H1 (cell line): Measurements from ENCODE around the gene TAS2R40. TPM values are rescaled to one million over a fixed set of nuclear protein-coding genes. Genes with fewer than 3 reads are reported as not detected.

Source experiments
- CTCF ChIA-PET: fragments of 300-600 bp; sonication (Branson Sonifier 250); formaldehyde crosslinking; loops from one replicate; lab custom pipeline; 2021; ENCODE audit not compliant: partially characterized antibody; lab: Charles Lee
- POLR2A ChIA-PET: fragments of 300-600 bp; sonication (Branson Sonifier 250); formaldehyde crosslinking; loops from one replicate; lab custom pipeline; 2021; ENCODE audit warnings: inconsistent platforms; ENCODE audit not compliant: partially characterized antibody; lab: Charles Lee
- DNase-seq, 2 experiments: peaks; one replicate each; pipeline versions ENCODE4 v3.0.0 to v3.0.0-alpha.2; 2010 to 2022; ENCODE audit warnings: low spot score in 2 of 2, low read depth in 1 of 2, mixed read lengths in 1 of 2
- FAIRE-seq: peaks from 2 replicates; lab custom pipeline; 2011; peaks lifted over from hg19 to GRCh38; lab: Jason Lieb, UNC
- H2AFZ ChIP-seq: 2 replicates; pipeline ENCODE4 v1.8.1; 2012; ENCODE audit warnings: low read length, inconsistent platforms
- H2AK5ac ChIP-seq: 2 replicates; pipeline ENCODE4 v1.6.1; 2013; ENCODE audit warnings: low read depth, low read length
- H2BK120ac ChIP-seq: replicated peaks from 2 replicates; pipeline ENCODE3; 2013; ENCODE audit warnings: low read depth, low read length, inconsistent platforms
- H2BK12ac ChIP-seq: 2 replicates; pipeline ENCODE4 v1.6.1; 2013; ENCODE audit warnings: low read depth, low read length
- H2BK15ac ChIP-seq: 2 replicates; pipeline ENCODE4 v1.6.1; 2013; ENCODE audit warnings: low read length
- H2BK20ac ChIP-seq: 2 replicates; pipeline ENCODE4 v1.6.1; 2013; ENCODE audit warnings: low read length
- H2BK5ac ChIP-seq: 2 replicates; pipeline ENCODE4 v1.6.1; 2013; ENCODE audit warnings: low read depth, low read length
- H3K14ac ChIP-seq: 2 replicates; pipeline ENCODE4 v1.6.1; 2013; ENCODE audit warnings: inconsistent platforms; ENCODE audit not compliant: insufficient read length
- H3K18ac ChIP-seq: 2 replicates; pipeline ENCODE4 v1.6.1; 2013; ENCODE audit warnings: low read length; ENCODE audit errors: extremely low read depth
- H3K23ac ChIP-seq: 2 replicates; pipeline ENCODE4 v1.6.1; 2013; ENCODE audit warnings: inconsistent platforms; ENCODE audit not compliant: insufficient read length
- H3K23me2 ChIP-seq: 2 replicates; pipeline ENCODE4 v1.6.1; 2013; ENCODE audit warnings: low read depth, low read length
- H3K27ac ChIP-seq: 2 replicates; pipeline ENCODE4 v1.6.1; 2011; ENCODE audit warnings: low read depth, low read length, inconsistent platforms
- H3K27me3 ChIP-seq, 4 experiments: replicated peaks in 1 of 4; 1 replicate in 1 of 4; 2 replicates in 3 of 4; pipeline versions ENCODE4 v1.6.1 to v1.8.1; 2011 to 2013; ENCODE audit warnings: low read length in 3 of 4, mild to moderate bottlenecking in 3 of 4, inconsistent platforms in 2 of 4, mixed read lengths in 2 of 4, moderate library complexity in 1 of 4; ENCODE audit not compliant: control insufficient read depth in 3 of 4, insufficient read depth in 3 of 4; ENCODE audit errors: extremely low read depth in 1 of 4
- H3K36me3 ChIP-seq, 4 experiments: 2 replicates each; pipeline versions ENCODE4 v1.6.1 to v1.8.1; 2011 to 2013; ENCODE audit warnings: mild to moderate bottlenecking in 4 of 4, low read length in 3 of 4, moderate library complexity in 2 of 4, control low read depth in 1 of 4, inconsistent platforms in 1 of 4; ENCODE audit not compliant: insufficient read depth in 4 of 4, control insufficient read depth in 2 of 4
- H3K4ac ChIP-seq: replicated peaks from 2 replicates; pipeline ENCODE3; 2013; ENCODE audit warnings: low read length, low read depth, mixed read lengths, inconsistent platforms; ENCODE audit not compliant: insufficient read length
- H3K4me1 ChIP-seq, 4 experiments: replicated peaks in 1 of 4; 1 replicate in 1 of 4; 2 replicates in 3 of 4; pipeline versions ENCODE4 v1.6.1 to v1.8.1; 2011 to 2013; ENCODE audit warnings: low read length in 3 of 4, inconsistent platforms in 2 of 4, mixed read lengths in 1 of 4; ENCODE audit not compliant: insufficient read depth in 4 of 4, control insufficient read depth in 3 of 4
- H3K4me2 ChIP-seq, 2 experiments: 2 replicates each; pipeline versions ENCODE4 v1.6.1 to v1.8.1; 2011 to 2013; ENCODE audit warnings: low read depth in 2 of 2, low read length in 2 of 2, control low read depth in 1 of 2, inconsistent platforms in 1 of 2, mild to moderate bottlenecking in 1 of 2; ENCODE audit not compliant: insufficient read depth in 1 of 2
- H3K4me3 ChIP-seq, 4 experiments: fragments of 200-600, 300-600 bp in 1 of 4; sonication (generic), shearing (Covaris generic), sonication (Bioruptor Twin) in 1 of 4; 2 replicates each; pipeline versions ENCODE4 v1.5.1 to v1.8.1; 2011 to 2016; ENCODE audit warnings: low read length in 4 of 4, low read depth in 3 of 4, control low read depth in 2 of 4, inconsistent platforms in 2 of 4, mild to moderate bottlenecking in 2 of 4, mixed read lengths in 1 of 4, moderate library complexity in 1 of 4; ENCODE audit not compliant: insufficient read depth in 2 of 4; ENCODE audit errors: extremely low read depth in 1 of 4
- H3K56ac ChIP-seq: replicated peaks from 2 replicates; pipeline ENCODE3; 2013; ENCODE audit warnings: low read depth, mild to moderate bottlenecking, mixed read lengths, low read length, inconsistent platforms; ENCODE audit not compliant: insufficient read length
- H3K79me1 ChIP-seq: 2 replicates; pipeline ENCODE4 v1.6.1; 2013; ENCODE audit warnings: low read depth, low read length, control low read depth
- H3K79me2 ChIP-seq, 2 experiments: 2 replicates each; pipeline versions ENCODE4 v1.6.1 to v1.8.1; 2012 to 2013; ENCODE audit warnings: low read length in 2 of 2, mild to moderate bottlenecking in 2 of 2, inconsistent platforms in 1 of 2; ENCODE audit not compliant: insufficient read depth in 2 of 2, control insufficient read depth in 1 of 2
- H3K9ac ChIP-seq, 4 experiments: replicated peaks in 1 of 4; 1 replicate in 1 of 4; 2 replicates in 3 of 4; pipeline versions ENCODE4 v1.6.1 to v1.8.1; 2011 to 2013; ENCODE audit warnings: low read depth in 3 of 4, low read length in 3 of 4, control low read depth in 2 of 4, mild to moderate bottlenecking in 2 of 4, moderate library complexity in 2 of 4, inconsistent platforms in 1 of 4; ENCODE audit errors: extremely low read depth in 1 of 4
- H3K9me3 ChIP-seq, 2 experiments: 2 replicates each; pipeline versions ENCODE4 v1.6.1 to v1.8.1; 2012 to 2013; ENCODE audit warnings: mild to moderate bottlenecking in 2 of 2, moderate library complexity in 2 of 2, control low read depth in 1 of 2, inconsistent platforms in 1 of 2, low read depth in 1 of 2, low read length in 1 of 2, mixed read lengths in 1 of 2; ENCODE audit not compliant: insufficient read depth in 2 of 2
- H4K20me1 ChIP-seq, 2 experiments: replicated peaks in 1 of 2; 2 replicates each; pipeline versions ENCODE3 to v1.8.1; 2011 to 2013; ENCODE audit warnings: inconsistent platforms in 2 of 2, low read length in 2 of 2, mild to moderate bottlenecking in 1 of 2; ENCODE audit not compliant: insufficient read depth in 2 of 2, control insufficient read depth in 1 of 2
- H4K5ac ChIP-seq: 2 replicates; pipeline ENCODE4 v1.6.1; 2013; ENCODE audit warnings: low read length, low read depth, mixed read lengths, inconsistent platforms; ENCODE audit not compliant: insufficient read length
- H4K8ac ChIP-seq: 2 replicates; pipeline ENCODE4 v1.8.0; 2013; ENCODE audit warnings: mild to moderate bottlenecking, moderate library complexity, low read length, inconsistent platforms; ENCODE audit not compliant: insufficient read depth; ENCODE audit errors: extremely low read depth
- H4K91ac ChIP-seq: replicated peaks from 2 replicates; pipeline ENCODE3; 2013; ENCODE audit warnings: low read length, mixed read lengths, inconsistent platforms; ENCODE audit not compliant: insufficient read length
- ASH2L ChIP-seq: fragments of 200-600, 300-600 bp; sonication (generic); IDR thresholded peaks from one replicate; pipeline ENCODE4 v1.7.1; 2017; ENCODE audit warnings: low read length
- BCL11A ChIP-seq, 2 experiments: IDR thresholded peaks; one replicate each; pipeline ENCODE4 v1.6.1; 2011; ENCODE audit warnings: low read depth in 2 of 2, low read length in 2 of 2, mild to moderate bottlenecking in 2 of 2
- CHD2 ChIP-seq: IDR thresholded peaks from 2 replicates; pipeline ENCODE4 v1.6.1; 2012; ENCODE audit warnings: low read length, improper control_type of control experiment
- HDAC6 ChIP-seq: IDR thresholded peaks from one replicate; pipeline ENCODE4 v1.7.1; 2012; ENCODE audit warnings: low read depth, mild to moderate bottlenecking, inconsistent platforms, low read length, moderate library complexity
- SRF ChIP-seq: IDR thresholded peaks from 2 replicates; pipeline ENCODE4 v1.6.1; 2011; ENCODE audit warnings: mild to moderate bottlenecking, low read depth, low read length, moderate library complexity
- TAF1 ChIP-seq: IDR thresholded peaks from 2 replicates; pipeline ENCODE4 v1.6.1; 2011; ENCODE audit warnings: mild to moderate bottlenecking, low read depth, low read length
- YY1 ChIP-seq: IDR thresholded peaks from 2 replicates; pipeline ENCODE4 v1.6.1; 2011; ENCODE audit warnings: low read depth, mild to moderate bottlenecking, low read length
- WGBS, 2 experiments: shearing (Covaris generic) in 1 of 2; methylation state at CpG; one replicate each; pipeline versions ENCODE4 v1.1.6 to v1.1.7; 2013 to 2015; ENCODE audit warnings: low lambda C conversion rate in 2 of 2, mixed read lengths in 2 of 2, inconsistent platforms in 1 of 2, low coverage in 1 of 2, missing lambda C conversion rate in 1 of 2; ENCODE audit not compliant: insufficient replicate concordance in 2 of 2, insufficient coverage in 1 of 2, insufficient read length in 1 of 2; ENCODE audit errors: extremely low coverage in 1 of 2, missing lambda C conversion rate in 1 of 2; 5-methylcytosine and 5-hydroxymethylcytosine counted together
- polyA plus RNA-seq, 7 experiments: library from polyadenylated mRNA; depleted of rRNA in 3 of 7; stranded (reverse) in 5 of 7; unstranded in 2 of 7; fragments of >200 nt in 5 of 7; fragments of 200-250 nt in 2 of 7; gene quantifications; 1 replicate in 5 of 7; 2 replicates in 1 of 7; 4 replicates in 1 of 7; pipeline versions ENCODE4 v1.2.1 to v1.2.3, GENCODE V29; 2011 to 2013; ENCODE audit warnings: missing spikeins in 2 of 7, mixed read lengths in 2 of 7
- total RNA-seq: library from RNA; stranded (reverse); fragmentation: NEBNext Ultra II Directional; extraction: Animal tissue kit (Norgen Biotek cat#: 25700); gene quantifications from 2 replicates; pipeline ENCODE4 v1.2.1, GENCODE V29; 2021

The TAS2R40 gene
- total and polyA plus RNA-seq, 2 of the 8 experiments (the other 6 are each of a cell fraction or from before 2014, with no cell fraction given), result not detected

DNA sequence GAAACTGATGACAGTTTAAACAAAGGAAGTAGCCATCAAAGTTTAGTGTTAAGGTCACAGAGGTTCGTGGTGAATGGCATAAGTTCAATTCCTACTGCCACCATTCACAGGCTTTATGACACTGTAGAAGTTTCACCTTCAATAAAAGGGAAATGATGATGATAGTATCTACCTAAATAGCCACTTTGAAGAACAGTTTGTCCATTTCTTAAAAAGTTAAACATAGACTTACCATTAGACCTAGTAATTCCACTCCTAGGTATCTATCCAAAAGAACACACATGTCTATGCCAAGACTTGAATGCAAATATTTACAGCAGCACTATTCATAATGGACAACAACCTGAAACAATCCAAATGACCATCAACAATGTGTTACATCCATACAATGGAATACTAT lies 22.5 kb downstream of the TAS2R40 start:
- Histone ChIP-seq H2BK20ac (no peak overlapping the region), H2BK5ac (no peak overlapping the region), H3K79me1 (no peaks in the 10 kb centered on the region), H3K9me3 (no peaks in the 10 kb centered on the region), H4K5ac (no peak overlapping the region), H3K4ac (no peak overlapping the region), H3K18ac (no peak overlapping the region), H3K23me2 (no peaks in the 10 kb centered on the region), H3K4me1 (no peaks in the 10 kb centered on the region), H3K4me3 (no peak overlapping the region), H4K8ac (no peak overlapping the region), H3K36me3 (no peaks in the 10 kb centered on the region), H3K14ac (no peak overlapping the region), H2AFZ (no peak overlapping the region), H3K27ac (no peak overlapping the region), H3K23ac (no peak overlapping the region), H4K20me1 (no peaks in the 10 kb centered on the region), H2BK120ac (no peak overlapping the region), H3K79me2 (no peaks in the 10 kb centered on the region), H4K91ac (no peak overlapping the region), H3K56ac (no peak overlapping the region), H2AK5ac (no peak overlapping the region), H3K9ac (no peak overlapping the region), H3K4me2 (no peak overlapping the region), H3K27me3 (no peaks in the 10 kb centered on the region; a peak in 2 of 7 replicates), H2BK12ac (no peak overlapping the region), H2BK15ac (no peak overlapping the region)
- POLR2A ChIA-PET, result no interaction called here
- 100% methylated on average over 1 of the region's 1 CpG; no CpG with 5 or more reads in 1 of the 2 experiments for WGBS, 2 experiments
- CTCF ChIA-PET, result interaction anchor here (0.6 to 6.5 kb wide), 6 partner anchors 11 to 277 kb away, joined by 3 to 91 read pairs (median 5); no protein-coding TSS in a partner anchor
- DNase-seq, result no peak
- no peak for FAIRE-seq
- TF ChIP-seq BCL11A (IDR thresholded peaks at IDR 0.05; ENCODE audit: low read depth in 2 of 2, low read length in 2 of 2), result no peak
- no peak for TF ChIP-seq TAF1
- TF ChIP-seq ASH2L, result no peak
- no peak for TF ChIP-seq CHD2
- TF ChIP-seq YY1, result no peak
- no peak for TF ChIP-seq SRF
- TF ChIP-seq HDAC6, result no peak
- TF ChIP-seq, all 59 proteins: peak for 0
